Liver (tissue), 3 donors: ENCODE results near the gene RYR2.

ENCODE experiments used
- EGR1 ChIP-seq, 2 donors: IDR thresholded peaks; 2 replicates each; pipeline ENCODE4 v1.6.1; 2016 to 2018; ENCODE audit warnings: antibody characterized with exemption in 2 of 2, low read depth in 2 of 2
- FOXA1 ChIP-seq: IDR thresholded peaks from 2 replicates; pipeline ENCODE4 v1.6.1; 2016; ENCODE audit warnings: antibody characterized with exemption
- GABPA ChIP-seq, 2 donors: IDR thresholded peaks in 1 of 2; conservative IDR thresholded peaks in 1 of 2; 2 replicates each; pipeline ENCODE4 v1.6.1; 2016; ENCODE audit warnings: antibody characterized with exemption in 2 of 2, mild to moderate bottlenecking in 1 of 2, moderate library complexity in 1 of 2
- RAD21 ChIP-seq, 2 donors: IDR thresholded peaks; 2 replicates each; pipeline ENCODE4 v1.6.1; 2016; ENCODE audit warnings: antibody characterized with exemption in 2 of 2, mild to moderate bottlenecking in 2 of 2
- RXRA ChIP-seq, 2 donors: IDR thresholded peaks; 2 replicates each; pipeline ENCODE4 v1.6.1; 2017 to 2018; ENCODE audit warnings: antibody characterized with exemption in 2 of 2, mild to moderate bottlenecking in 1 of 2
- SP1 ChIP-seq: IDR thresholded peaks from 2 replicates; pipeline ENCODE4 v1.6.1; 2018; ENCODE audit warnings: antibody characterized with exemption, mild to moderate bottlenecking
- TAF1 ChIP-seq: conservative IDR thresholded peaks from 2 replicates; pipeline ENCODE4 v1.6.1; 2016; ENCODE audit warnings: antibody characterized with exemption, mild to moderate bottlenecking
- YY1 ChIP-seq: IDR thresholded peaks from 2 replicates; pipeline ENCODE4 v1.6.1; 2016; ENCODE audit warnings: antibody characterized with exemption, mild to moderate bottlenecking
- TF ChIP-seq, protein P1 (sequence below): fragments of 150-350 bp; IDR thresholded peaks from 2 replicates; pipeline ENCODE4 v1.5.1; 2017; ENCODE audit warnings: improper control_type of control experiment, low read depth, low read length; ENCODE audit not compliant: missing input control
- TF ChIP-seq, protein P2 (sequence below): IDR thresholded peaks from 2 replicates; pipeline ENCODE4 v1.6.1; 2016; ENCODE audit warnings: antibody characterized with exemption
- TF ChIP-seq, protein P3 (sequence below): IDR thresholded peaks from 2 replicates; pipeline ENCODE4 v1.6.1; 2016; ENCODE audit warnings: antibody characterized with exemption
- TF ChIP-seq, protein P4 (sequence below): IDR thresholded peaks from 2 replicates; pipeline ENCODE4 v1.6.1; 2016; ENCODE audit warnings: antibody characterized with exemption, mild to moderate bottlenecking
- TF ChIP-seq, protein P5 (sequence below): IDR thresholded peaks from 2 replicates; pipeline ENCODE4 v1.6.1; 2016; ENCODE audit warnings: antibody characterized with exemption
- donor health status: healthy.
- donor health status: healthy.

DNA sequence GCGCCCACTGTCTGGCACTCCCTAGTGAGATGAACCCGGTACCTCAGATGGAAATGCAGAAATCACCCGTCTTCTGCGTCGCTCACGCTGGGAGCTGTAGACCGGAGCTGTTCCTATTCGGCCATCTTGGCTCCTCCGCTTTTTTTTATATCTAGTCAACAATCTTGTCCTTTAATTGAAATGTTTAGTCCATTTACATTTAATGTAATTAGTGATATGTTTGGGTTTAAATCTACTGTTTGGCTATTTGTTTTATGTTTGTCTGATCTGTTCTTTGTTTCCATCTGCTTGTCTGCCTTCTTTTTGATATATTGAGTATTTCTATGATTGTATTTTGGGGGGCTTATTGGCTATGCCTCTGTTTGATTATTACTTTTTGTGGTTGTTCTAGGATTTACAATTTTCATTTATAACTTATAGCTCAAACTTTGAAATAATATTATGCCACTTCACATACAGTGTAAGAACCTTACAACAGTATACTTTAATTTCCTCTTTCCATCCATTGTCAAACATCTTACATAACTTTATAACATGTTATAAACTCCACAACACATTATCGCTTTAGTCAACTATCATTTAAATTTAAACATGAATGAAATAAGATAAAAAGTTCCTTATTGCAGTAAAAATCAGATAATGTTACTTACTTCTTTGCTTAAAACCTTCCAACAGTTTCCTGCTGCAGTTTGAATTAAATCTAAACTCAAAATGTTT lies 16.5 kb upstream of the RYR2 start:
- TF ChIP-seq, protein P1, sequence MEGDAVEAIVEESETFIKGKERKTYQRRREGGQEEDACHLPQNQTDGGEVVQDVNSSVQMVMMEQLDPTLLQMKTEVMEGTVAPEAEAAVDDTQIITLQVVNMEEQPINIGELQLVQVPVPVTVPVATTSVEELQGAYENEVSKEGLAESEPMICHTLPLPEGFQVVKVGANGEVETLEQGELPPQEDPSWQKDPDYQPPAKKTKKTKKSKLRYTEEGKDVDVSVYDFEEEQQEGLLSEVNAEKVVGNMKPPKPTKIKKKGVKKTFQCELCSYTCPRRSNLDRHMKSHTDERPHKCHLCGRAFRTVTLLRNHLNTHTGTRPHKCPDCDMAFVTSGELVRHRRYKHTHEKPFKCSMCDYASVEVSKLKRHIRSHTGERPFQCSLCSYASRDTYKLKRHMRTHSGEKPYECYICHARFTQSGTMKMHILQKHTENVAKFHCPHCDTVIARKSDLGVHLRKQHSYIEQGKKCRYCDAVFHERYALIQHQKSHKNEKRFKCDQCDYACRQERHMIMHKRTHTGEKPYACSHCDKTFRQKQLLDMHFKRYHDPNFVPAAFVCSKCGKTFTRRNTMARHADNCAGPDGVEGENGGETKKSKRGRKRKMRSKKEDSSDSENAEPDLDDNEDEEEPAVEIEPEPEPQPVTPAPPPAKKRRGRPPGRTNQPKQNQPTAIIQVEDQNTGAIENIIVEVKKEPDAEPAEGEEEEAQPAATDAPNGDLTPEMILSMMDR: no peak
- TF ChIP-seq RXRA (IDR thresholded peaks at IDR 0.05) (no peak), GABPA (IDR thresholded peaks at IDR 0.05 in 1 of 2, conservative IDR thresholded peaks at IDR 0.05 in 1 of 2) (no peak), SP1 (no peak), TAF1 (no peak), EGR1 (IDR thresholded peaks at IDR 0.05; ENCODE audit: low read depth in 2 of 2) (no peak), RAD21 (IDR thresholded peaks at IDR 0.05) (no peak), YY1 (no peak), FOXA1 (no peak)
- TF ChIP-seq, protein P2, sequence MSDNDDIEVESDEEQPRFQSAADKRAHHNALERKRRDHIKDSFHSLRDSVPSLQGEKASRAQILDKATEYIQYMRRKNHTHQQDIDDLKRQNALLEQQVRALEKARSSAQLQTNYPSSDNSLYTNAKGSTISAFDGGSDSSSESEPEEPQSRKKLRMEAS: no peak
- TF ChIP-seq, protein P3, sequence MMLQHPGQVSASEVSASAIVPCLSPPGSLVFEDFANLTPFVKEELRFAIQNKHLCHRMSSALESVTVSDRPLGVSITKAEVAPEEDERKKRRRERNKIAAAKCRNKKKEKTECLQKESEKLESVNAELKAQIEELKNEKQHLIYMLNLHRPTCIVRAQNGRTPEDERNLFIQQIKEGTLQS: no peak
- TF ChIP-seq, protein P4, sequence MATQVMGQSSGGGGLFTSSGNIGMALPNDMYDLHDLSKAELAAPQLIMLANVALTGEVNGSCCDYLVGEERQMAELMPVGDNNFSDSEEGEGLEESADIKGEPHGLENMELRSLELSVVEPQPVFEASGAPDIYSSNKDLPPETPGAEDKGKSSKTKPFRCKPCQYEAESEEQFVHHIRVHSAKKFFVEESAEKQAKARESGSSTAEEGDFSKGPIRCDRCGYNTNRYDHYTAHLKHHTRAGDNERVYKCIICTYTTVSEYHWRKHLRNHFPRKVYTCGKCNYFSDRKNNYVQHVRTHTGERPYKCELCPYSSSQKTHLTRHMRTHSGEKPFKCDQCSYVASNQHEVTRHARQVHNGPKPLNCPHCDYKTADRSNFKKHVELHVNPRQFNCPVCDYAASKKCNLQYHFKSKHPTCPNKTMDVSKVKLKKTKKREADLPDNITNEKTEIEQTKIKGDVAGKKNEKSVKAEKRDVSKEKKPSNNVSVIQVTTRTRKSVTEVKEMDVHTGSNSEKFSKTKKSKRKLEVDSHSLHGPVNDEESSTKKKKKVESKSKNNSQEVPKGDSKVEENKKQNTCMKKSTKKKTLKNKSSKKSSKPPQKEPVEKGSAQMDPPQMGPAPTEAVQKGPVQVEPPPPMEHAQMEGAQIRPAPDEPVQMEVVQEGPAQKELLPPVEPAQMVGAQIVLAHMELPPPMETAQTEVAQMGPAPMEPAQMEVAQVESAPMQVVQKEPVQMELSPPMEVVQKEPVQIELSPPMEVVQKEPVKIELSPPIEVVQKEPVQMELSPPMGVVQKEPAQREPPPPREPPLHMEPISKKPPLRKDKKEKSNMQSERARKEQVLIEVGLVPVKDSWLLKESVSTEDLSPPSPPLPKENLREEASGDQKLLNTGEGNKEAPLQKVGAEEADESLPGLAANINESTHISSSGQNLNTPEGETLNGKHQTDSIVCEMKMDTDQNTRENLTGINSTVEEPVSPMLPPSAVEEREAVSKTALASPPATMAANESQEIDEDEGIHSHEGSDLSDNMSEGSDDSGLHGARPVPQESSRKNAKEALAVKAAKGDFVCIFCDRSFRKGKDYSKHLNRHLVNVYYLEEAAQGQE: no peak
- TF ChIP-seq, protein P5, sequence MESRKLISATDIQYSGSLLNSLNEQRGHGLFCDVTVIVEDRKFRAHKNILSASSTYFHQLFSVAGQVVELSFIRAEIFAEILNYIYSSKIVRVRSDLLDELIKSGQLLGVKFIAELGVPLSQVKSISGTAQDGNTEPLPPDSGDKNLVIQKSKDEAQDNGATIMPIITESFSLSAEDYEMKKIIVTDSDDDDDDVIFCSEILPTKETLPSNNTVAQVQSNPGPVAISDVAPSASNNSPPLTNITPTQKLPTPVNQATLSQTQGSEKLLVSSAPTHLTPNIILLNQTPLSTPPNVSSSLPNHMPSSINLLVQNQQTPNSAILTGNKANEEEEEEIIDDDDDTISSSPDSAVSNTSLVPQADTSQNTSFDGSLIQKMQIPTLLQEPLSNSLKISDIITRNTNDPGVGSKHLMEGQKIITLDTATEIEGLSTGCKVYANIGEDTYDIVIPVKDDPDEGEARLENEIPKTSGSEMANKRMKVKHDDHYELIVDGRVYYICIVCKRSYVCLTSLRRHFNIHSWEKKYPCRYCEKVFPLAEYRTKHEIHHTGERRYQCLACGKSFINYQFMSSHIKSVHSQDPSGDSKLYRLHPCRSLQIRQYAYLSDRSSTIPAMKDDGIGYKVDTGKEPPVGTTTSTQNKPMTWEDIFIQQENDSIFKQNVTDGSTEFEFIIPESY: no peak
